HepG2 (cell line): Measurements from ENCODE around the gene POLG2. TPM values are rescaled to one million over a fixed set of nuclear protein-coding genes. Genes with fewer than 3 reads are reported as not detected.

Experiments used
- ATAC-seq: fragments of 200-7000 bp; cut with Tn5 transposase; 3 replicates; pipeline ENCODE4 v1.9.1; 2020; ENCODE audit warnings: mild to moderate bottlenecking, moderate library complexity
- BruUV-seq: library from RNA; stranded (reverse); fragments of 400-500 nt; replicated peaks from 2 replicates; lab custom pipeline; 2021; lab: Mats Ljungman, UMichigan
- CTCF ChIA-PET: fragments of 300-600 bp; formaldehyde crosslinking; extraction: SDS; loops from one replicate; lab custom pipeline; 2021; ENCODE audit warnings: low total read pairs, inconsistent platforms, low intra/inter-chr PET ratio; lab: Yijun Ruan, JAX
- POLR2A ChIA-PET: fragments of 350-600 bp; sonication (Branson Sonifier 250); formaldehyde crosslinking; loops from one replicate; lab custom pipeline; 2020; ENCODE audit warnings: antibody characterized with exemption, inconsistent platforms; lab: Yijun Ruan, JAX
- DNase-seq: peaks from one replicate; pipeline ENCODE4 v3.0.0-alpha.2; 2015; ENCODE audit warnings: low spot score
- FAIRE-seq: peaks from 3 replicates; lab custom pipeline; 2011; peaks lifted over from hg19 to GRCh38; lab: Jason Lieb, UNC
- H2AFZ ChIP-seq: one replicate; pipeline ENCODE4 v1.6.1; 2011; ENCODE audit warnings: low read length, inconsistent platforms
- H3K27ac ChIP-seq: fragments of 300-600 bp; 3 replicates; pipeline ENCODE4 v1.8.0; 2011; ENCODE audit warnings: mixed run types, mild to moderate bottlenecking, mixed read lengths, low read length, inconsistent platforms; ENCODE audit not compliant: insufficient read depth; ENCODE audit errors: extremely low read length
- H3K27me3 ChIP-seq, 2 experiments: fragments of 200-600 bp in 1 of 2; 2 replicates in 1 of 2; 3 replicates in 1 of 2; pipeline versions ENCODE4 v1.6.0 to v1.8.0; 2011; ENCODE audit warnings: low read length in 2 of 2, mild to moderate bottlenecking in 2 of 2, moderate library complexity in 2 of 2, inconsistent platforms in 1 of 2; ENCODE audit not compliant: insufficient read depth in 2 of 2, control insufficient read depth in 1 of 2
- H3K36me3 ChIP-seq, 2 experiments: fragments of 200-600 bp in 1 of 2; replicated peaks in 1 of 2; 2 replicates in 1 of 2; 3 replicates in 1 of 2; pipeline versions ENCODE4 v1.5.1 to v1.8.0; 2011; ENCODE audit warnings: low read length in 2 of 2, inconsistent platforms in 1 of 2; ENCODE audit not compliant: insufficient read depth in 2 of 2, control insufficient read depth in 1 of 2
- H3K4me1 ChIP-seq: 2 replicates; pipeline ENCODE4 v1.5.1; 2012; ENCODE audit warnings: low read length, inconsistent platforms; ENCODE audit not compliant: insufficient read depth
- H3K4me2 ChIP-seq: 2 replicates; pipeline ENCODE4 v1.6.0; 2011; ENCODE audit warnings: low read depth, low read length, inconsistent platforms
- H3K4me3 ChIP-seq, 3 experiments: fragments of 200-600 bp in 1 of 3; sonication (generic), shearing (Covaris generic) in 1 of 3; replicated peaks in 1 of 3; 2 replicates each; pipeline ENCODE4 v1.5.1; 2011 to 2016; ENCODE audit warnings: low read length in 3 of 3, inconsistent platforms in 2 of 3, low read depth in 2 of 3, mild to moderate bottlenecking in 2 of 3, control low read depth in 1 of 3, mixed read lengths in 1 of 3; ENCODE audit not compliant: insufficient read depth in 1 of 3
- H3K79me2 ChIP-seq: one replicate; pipeline ENCODE4 v1.6.1; 2011; ENCODE audit warnings: low read length, inconsistent platforms; ENCODE audit not compliant: insufficient read depth
- H3K9ac ChIP-seq: 2 replicates; pipeline ENCODE4 v1.6.0; 2011; ENCODE audit warnings: mild to moderate bottlenecking, low read depth, low read length, inconsistent platforms; ENCODE audit not compliant: insufficient read depth
- H3K9me3 ChIP-seq: 2 replicates; pipeline ENCODE4 v1.5.1; 2012; ENCODE audit warnings: mild to moderate bottlenecking, low read length
- H4K20me1 ChIP-seq: 2 replicates; pipeline ENCODE4 v1.6.0; 2011; ENCODE audit warnings: inconsistent platforms, mild to moderate bottlenecking, low read length, moderate library complexity; ENCODE audit not compliant: insufficient read depth
- ARID2 ChIP-seq: sonication (generic); formaldehyde crosslinking; IDR thresholded peaks from 2 replicates; pipeline ENCODE4 v1.8.1; 2022; ENCODE audit warnings: mild to moderate bottlenecking, missing genetic modification reagents, borderline replicate concordance
- GFI1 ChIP-seq: sonication (generic); formaldehyde crosslinking; IDR thresholded peaks from 2 replicates; pipeline ENCODE4 v1.5.0; 2020; ENCODE audit warnings: missing genetic modification reagents, mild to moderate bottlenecking, borderline replicate concordance
- HNF4A ChIP-seq: sonication (generic); formaldehyde crosslinking; IDR thresholded peaks from 2 replicates; pipeline ENCODE4 v1.4.0; 2020; ENCODE audit warnings: missing genetic modification reagents
- HNRNPL ChIP-seq: fragments of 200-400 bp; formaldehyde crosslinking; IDR thresholded peaks from 2 replicates; pipeline ENCODE4 v1.6.1; 2017; ENCODE audit warnings: mild to moderate bottlenecking, low read depth, low read length
- KLF15 ChIP-seq: sonication (generic); formaldehyde crosslinking; IDR thresholded peaks from 2 replicates; pipeline ENCODE4 v1.8.1; 2023; ENCODE audit warnings: borderline replicate concordance, mild to moderate bottlenecking, inconsistent platforms, missing genetic modification reagents, mixed read lengths
- MLLT10 ChIP-seq: sonication (generic); formaldehyde crosslinking; IDR thresholded peaks from 2 replicates; pipeline ENCODE4 v1.4.0; 2020; ENCODE audit warnings: missing genetic modification reagents
- NAIF1 ChIP-seq: sonication (generic); formaldehyde crosslinking; IDR thresholded peaks from 2 replicates; pipeline ENCODE4 v1.5.0; 2020; ENCODE audit warnings: mild to moderate bottlenecking, missing genetic modification reagents, borderline replicate concordance
- POLR2AphosphoS2 ChIP-seq: IDR thresholded peaks from 2 replicates; pipeline ENCODE4 v1.6.1; 2011; ENCODE audit warnings: low read depth, low read length, improper control_type of control experiment
- SMAD3 ChIP-seq: sonication (generic); formaldehyde crosslinking; IDR thresholded peaks from 2 replicates; pipeline ENCODE4 v1.4.0; 2020; ENCODE audit warnings: missing genetic modification reagents
- THAP11 ChIP-seq: IDR thresholded peaks from 2 replicates; pipeline ENCODE4 v1.6.1; 2016; ENCODE audit warnings: missing biosample characterization, missing genetic modification reagents
- TOPORS ChIP-seq: sonication (generic); formaldehyde crosslinking; IDR thresholded peaks from 2 replicates; pipeline ENCODE4 v1.8.0; 2023; ENCODE audit warnings: mild to moderate bottlenecking, missing genetic modification reagents
- ZFP90 ChIP-seq: sonication (generic); formaldehyde crosslinking; IDR thresholded peaks from 2 replicates; pipeline ENCODE4 v1.8.0; 2022; ENCODE audit warnings: missing genetic modification reagents, mild to moderate bottlenecking, inconsistent platforms, borderline replicate concordance
- ZNF33B ChIP-seq: sonication (generic); formaldehyde crosslinking; IDR thresholded peaks from 2 replicates; pipeline ENCODE4 v1.5.1; 2020; ENCODE audit warnings: mild to moderate bottlenecking, missing genetic modification reagents
- ZNF367 ChIP-seq: sonication (generic); formaldehyde crosslinking; IDR thresholded peaks from 2 replicates; pipeline ENCODE4 v1.4.0; 2020; ENCODE audit warnings: missing genetic modification reagents, borderline replicate concordance
- ZNF552 ChIP-seq: sonication (generic); formaldehyde crosslinking; IDR thresholded peaks from 2 replicates; pipeline ENCODE4 v1.9.0; 2022; ENCODE audit warnings: missing genetic modification reagents, mild to moderate bottlenecking, borderline replicate concordance
- ZNF747 ChIP-seq: sonication (generic); formaldehyde crosslinking; IDR thresholded peaks from 2 replicates; pipeline ENCODE4 v1.8.1; 2023; ENCODE audit warnings: missing genetic modification reagents, mild to moderate bottlenecking, borderline replicate concordance
- ZNF878 ChIP-seq: sonication (generic); formaldehyde crosslinking; IDR thresholded peaks from 2 replicates; pipeline ENCODE4 v1.8.1; 2023; ENCODE audit warnings: mild to moderate bottlenecking, missing genetic modification reagents, moderate library complexity
- whole genome bisulfite sequencing: methylation state at CpG from one replicate; pipeline ENCODE4 v1.1.6; 2017; ENCODE audit warnings: low lambda C conversion rate; 5-methylcytosine and 5-hydroxymethylcytosine counted together
- in situ Hi-C: cut with HindIII; loops from 2 replicates; pipeline ENCODE4 v1.10.0; 2017; ENCODE audit warnings: low pct_unique_long_range_greater_than_20kb; ENCODE audit not compliant: extremely low pct_ligation_motif_present
- intact Hi-C: fragments of 100-400 bp; cut with micrococcal nuclease; formaldehyde crosslinking; loops from one replicate; pipeline ENCODE4 v1.10.0; 2022; ENCODE audit not compliant: unreplicated experiment
- polyA plus RNA-seq, 8 experiments: library from polyadenylated mRNA; depleted of rRNA in 3 of 8; stranded (reverse) in 7 of 8; unstranded in 1 of 8; fragments of >200 nt; fragmentation: Illumina TruSeq in 4 of 8; extraction: Trizol in 4 of 8; gene quantifications; 2 replicates each; pipeline versions ENCODE4 v1.2.1 to v1.2.3, GENCODE V29; 2011 to 2016; ENCODE audit warnings: low read depth in 4 of 8, missing spikeins in 1 of 8, mixed read lengths in 1 of 8; ENCODE audit not compliant: insufficient read depth in 1 of 8
- total RNA-seq, 5 experiments: library from RNA; depleted of rRNA; stranded (reverse); fragments of >200 nt; fragmentation: Illumina TruSeq; extraction: Trizol; gene quantifications; 2 replicates each; pipeline ENCODE4 v1.2.3, GENCODE V29; 2016; ENCODE audit warnings: low read depth in 1 of 5
- TF ChIP-seq, protein P1 (sequence below): sonication (generic); formaldehyde crosslinking; IDR thresholded peaks from 2 replicates; pipeline ENCODE4 v1.4.0; 2020; ENCODE audit warnings: missing genetic modification reagents
- TF ChIP-seq, protein P2 (sequence below): sonication (generic); formaldehyde crosslinking; IDR thresholded peaks from 2 replicates; pipeline ENCODE4 v1.5.1; 2020; ENCODE audit warnings: mild to moderate bottlenecking, missing genetic modification reagents

POLG2 gene
- total and polyA plus RNA-seq, 2 of the 13 experiments (the other 11 are each of a cell fraction or from before 2014, with no cell fraction given): 21.1 to 25.5 TPM

DNA sequence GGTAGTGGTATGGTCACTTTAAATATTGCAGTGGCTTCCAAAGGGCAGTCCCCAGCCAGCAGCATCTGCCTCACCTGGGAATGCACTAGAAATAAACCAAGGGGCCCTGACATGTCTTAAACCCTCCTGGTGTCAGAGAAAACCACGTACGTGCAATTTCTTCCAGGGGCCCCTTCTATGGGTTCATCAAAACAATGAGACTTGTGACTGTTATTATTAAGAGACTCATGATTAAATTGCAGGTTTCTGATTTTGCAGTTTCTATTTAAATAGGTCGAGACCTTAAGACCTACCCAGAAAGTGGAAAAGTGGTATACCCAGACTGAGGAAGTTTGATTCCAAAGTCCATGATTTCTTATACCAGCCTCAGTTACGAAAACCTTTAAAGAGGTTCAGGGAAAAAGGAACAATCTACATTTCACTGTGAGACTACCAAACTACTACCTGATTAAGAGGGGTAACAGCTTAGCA lies 746 bp upstream of the POLG2 start (continued):
- TF ChIP-seq, protein P1, sequence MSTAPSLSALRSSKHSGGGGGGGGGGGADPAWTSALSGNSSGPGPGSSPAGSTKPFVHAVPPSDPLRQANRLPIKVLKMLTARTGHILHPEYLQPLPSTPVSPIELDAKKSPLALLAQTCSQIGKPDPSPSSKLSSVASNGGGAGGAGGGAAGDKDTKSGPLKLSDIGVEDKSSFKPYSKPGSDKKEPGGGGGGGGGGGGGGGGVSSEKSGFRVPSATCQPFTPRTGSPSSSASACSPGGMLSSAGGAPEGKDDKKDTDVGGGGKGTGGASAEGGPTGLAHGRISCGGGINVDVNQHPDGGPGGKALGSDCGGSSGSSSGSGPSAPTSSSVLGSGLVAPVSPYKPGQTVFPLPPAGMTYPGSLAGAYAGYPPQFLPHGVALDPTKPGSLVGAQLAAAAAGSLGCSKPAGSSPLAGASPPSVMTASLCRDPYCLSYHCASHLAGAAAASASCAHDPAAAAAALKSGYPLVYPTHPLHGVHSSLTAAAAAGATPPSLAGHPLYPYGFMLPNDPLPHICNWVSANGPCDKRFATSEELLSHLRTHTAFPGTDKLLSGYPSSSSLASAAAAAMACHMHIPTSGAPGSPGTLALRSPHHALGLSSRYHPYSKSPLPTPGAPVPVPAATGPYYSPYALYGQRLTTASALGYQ: no peak
- TF ChIP-seq HNF4A (peak; percentile 23), POLR2AphosphoS2 (0 out of 2 replicates have a peak, but pooled peaks have one; percentile 20), ARID2 (0 out of 2 replicates have a peak, but pooled peaks have one; percentile 12), MLLT10 (CRISPR knock-in tag) (no peak), ZNF552 (CRISPR knock-in tag) (peak; percentile 64; the same call in 1 of the 2 replicates), ZFP90 (CRISPR knock-in tag) (no peak), ZNF878 (CRISPR knock-in tag) (peak; percentile 47; the same call in 1 of the 2 replicates)
- TF ChIP-seq, all 625 proteins: peak for 20

DNA sequence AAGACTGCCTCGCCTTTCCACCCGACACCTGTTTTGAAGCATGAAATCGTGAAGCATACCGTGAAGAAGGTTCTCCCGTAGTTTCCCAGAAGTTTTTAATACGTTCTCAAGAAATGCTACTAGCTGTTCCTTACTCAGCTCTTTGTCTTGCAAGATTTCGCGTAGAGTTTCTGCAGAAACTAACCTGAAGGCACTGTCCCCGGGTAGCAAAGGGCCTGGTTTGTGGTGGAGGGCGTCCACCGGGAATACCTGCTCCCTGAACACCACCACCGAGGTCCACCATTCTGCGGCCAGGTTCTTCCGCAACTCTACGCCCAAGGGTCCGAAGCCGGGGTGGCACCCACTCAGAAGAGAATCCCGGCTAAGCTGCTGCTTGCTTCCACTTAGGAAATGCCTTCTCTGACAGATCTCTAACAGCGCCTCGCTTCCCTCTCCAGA lies 487 bp downstream of the POLG2 start:
- in situ Hi-C loops (loop anchor here (10.0 kb wide), 1 partner anchor 192 kb away; no protein-coding TSS in a partner anchor), intact Hi-C loops (loop anchor here (10.0 kb wide), 2 partner anchors 172 to 342 kb away; no protein-coding TSS in a partner anchor)
- CTCF ChIA-PET: no interaction called here
- ATAC-seq: peak; percentile 53; the same call in 2 of the 3 replicates
- Histone ChIP-seq H3K36me3 (peaks cover 14 to 36% of the 10 kb centered on the region in 2 experiments), H3K4me2 (peak overlapping the region; percentile 88), H3K4me3 (peak overlapping the region; percentile 65 to 90 (median 68)), H3K4me1 (peaks cover 67% of the 10 kb centered on the region), H2AFZ (peak overlapping the region; percentile 38), H3K27me3 (no peaks in the 10 kb centered on the region; a peak in 1 of 5 replicates), H4K20me1 (peaks cover 19% of the 10 kb centered on the region), H3K79me2 (peaks cover 35% of the 10 kb centered on the region), H3K27ac (peak overlapping the region; percentile 74), H3K9ac (peak overlapping the region; percentile 80), H3K9me3 (no peaks in the 10 kb centered on the region)
- DNase-seq: no peak
- no peak for FAIRE-seq
- WGBS: under 1% methylated on average over 13 of the region's 20 CpGs
- no TSS peak for BruUV-seq
- POLR2A ChIA-PET: interaction anchor here (0.6 to 7.3 kb wide), 13 partner anchors 10 to 351 kb away, joined by 3 to 202 read pairs (median 4); partner anchors contain the start of genes CEP95, DDX5 and TEX2
- TF ChIP-seq GFI1 (CRISPR knock-in tag): no peak
- 0 out of 2 replicates have a peak, but pooled peaks have one; percentile 0 for TF ChIP-seq NAIF1 (CRISPR knock-in tag)
- TF ChIP-seq THAP11 (CRISPR knock-in tag): no peak
- no peak for TF ChIP-seq SMAD3 (CRISPR knock-in tag)
- no peak for TF ChIP-seq ZNF33B (CRISPR knock-in tag)
- TF ChIP-seq TOPORS (CRISPR knock-in tag): no peak
- TF ChIP-seq ZNF747 (CRISPR knock-in tag): no peak
- TF ChIP-seq KLF15 (CRISPR knock-in tag): no peak
- no peak for TF ChIP-seq ZNF367
- TF ChIP-seq HNRNPL: 0 out of 2 replicates have a peak, but pooled peaks have one; percentile 28
- TF ChIP-seq, protein P2, sequence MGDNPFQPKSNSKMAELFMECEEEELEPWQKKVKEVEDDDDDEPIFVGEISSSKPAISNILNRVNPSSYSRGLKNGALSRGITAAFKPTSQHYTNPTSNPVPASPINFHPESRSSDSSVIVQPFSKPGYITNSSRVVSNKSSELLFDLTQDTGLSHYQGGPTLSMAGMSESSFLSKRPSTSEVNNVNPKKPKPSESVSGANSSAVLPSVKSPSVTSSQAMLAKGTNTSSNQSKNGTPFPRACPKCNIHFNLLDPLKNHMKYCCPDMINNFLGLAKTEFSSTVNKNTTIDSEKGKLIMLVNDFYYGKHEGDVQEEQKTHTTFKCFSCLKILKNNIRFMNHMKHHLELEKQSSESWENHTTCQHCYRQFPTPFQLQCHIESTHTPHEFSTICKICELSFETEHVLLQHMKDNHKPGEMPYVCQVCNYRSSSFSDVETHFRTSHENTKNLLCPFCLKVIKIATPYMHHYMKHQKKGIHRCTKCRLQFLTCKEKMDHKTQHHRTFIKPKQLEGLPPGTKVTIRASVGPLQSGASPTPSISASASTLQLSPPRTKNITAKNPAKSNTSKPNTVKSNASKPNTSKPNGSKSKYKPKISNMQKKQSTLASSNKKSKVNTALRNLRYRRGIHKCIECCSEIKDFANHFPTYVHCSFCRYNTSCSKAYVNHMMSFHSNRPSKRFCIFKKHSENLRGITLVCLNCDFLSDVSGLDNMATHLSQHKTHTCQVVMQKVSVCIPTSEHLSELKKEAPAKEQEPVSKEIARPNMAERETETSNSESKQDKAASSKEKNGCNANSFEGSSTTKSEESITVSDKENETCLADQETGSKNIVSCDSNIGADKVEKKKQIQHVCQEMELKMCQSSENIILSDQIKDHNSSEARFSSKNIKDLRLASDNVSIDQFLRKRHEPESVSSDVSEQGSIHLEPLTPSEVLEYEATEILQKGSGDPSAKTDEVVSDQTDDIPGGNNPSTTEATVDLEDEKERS (CRISPR knock-in tag): 0 out of 2 replicates have a peak, but pooled peaks have one; percentile 40
